ENCODE data around the gene EIF3M.

The EIF3M gene

DNA sequence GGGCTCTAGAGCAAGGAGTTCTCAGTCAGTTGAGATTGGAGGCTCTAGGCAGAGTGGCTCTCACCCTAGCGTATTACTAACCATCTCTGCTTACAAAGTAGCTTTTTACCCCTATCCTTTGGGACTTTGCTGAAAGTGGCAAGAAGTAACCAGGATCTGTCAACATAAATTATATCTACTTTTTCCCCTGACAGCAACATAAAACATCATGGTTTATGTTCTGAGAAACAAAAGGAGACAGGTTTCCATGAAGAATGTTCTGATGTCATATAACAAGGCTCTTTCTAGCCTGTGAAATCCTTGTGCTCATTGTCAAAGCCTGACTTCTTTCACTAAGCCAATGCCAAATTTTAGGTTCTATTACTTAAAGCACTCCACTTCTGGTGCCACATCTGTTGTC is 7.2 kb upstream of the EIF3M start:
- H3K9me3 ChIP-seq = no peaks in the 10 kb centered on the region
- no peak overlapping the region for H3K4me3 ChIP-seq
- no peak for DNase-seq
- H3K36me3 ChIP-seq = no peaks in the 10 kb centered on the region
- intact Hi-C loops (cut with DNase I; ENCODE audit: low total_unique reads) = no loop called here
- no peak overlapping the region for H3K27ac ChIP-seq
- H3K27me3 ChIP-seq = peaks cover 0 to 5% of the 10 kb centered on the region in 2 donors
- TF ChIP-seq, protein P1, sequence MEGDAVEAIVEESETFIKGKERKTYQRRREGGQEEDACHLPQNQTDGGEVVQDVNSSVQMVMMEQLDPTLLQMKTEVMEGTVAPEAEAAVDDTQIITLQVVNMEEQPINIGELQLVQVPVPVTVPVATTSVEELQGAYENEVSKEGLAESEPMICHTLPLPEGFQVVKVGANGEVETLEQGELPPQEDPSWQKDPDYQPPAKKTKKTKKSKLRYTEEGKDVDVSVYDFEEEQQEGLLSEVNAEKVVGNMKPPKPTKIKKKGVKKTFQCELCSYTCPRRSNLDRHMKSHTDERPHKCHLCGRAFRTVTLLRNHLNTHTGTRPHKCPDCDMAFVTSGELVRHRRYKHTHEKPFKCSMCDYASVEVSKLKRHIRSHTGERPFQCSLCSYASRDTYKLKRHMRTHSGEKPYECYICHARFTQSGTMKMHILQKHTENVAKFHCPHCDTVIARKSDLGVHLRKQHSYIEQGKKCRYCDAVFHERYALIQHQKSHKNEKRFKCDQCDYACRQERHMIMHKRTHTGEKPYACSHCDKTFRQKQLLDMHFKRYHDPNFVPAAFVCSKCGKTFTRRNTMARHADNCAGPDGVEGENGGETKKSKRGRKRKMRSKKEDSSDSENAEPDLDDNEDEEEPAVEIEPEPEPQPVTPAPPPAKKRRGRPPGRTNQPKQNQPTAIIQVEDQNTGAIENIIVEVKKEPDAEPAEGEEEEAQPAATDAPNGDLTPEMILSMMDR (IDR thresholded peaks at IDR 0.05) = no peak
- no peaks in the 10 kb centered on the region for H3K4me1 ChIP-seq

DNA sequence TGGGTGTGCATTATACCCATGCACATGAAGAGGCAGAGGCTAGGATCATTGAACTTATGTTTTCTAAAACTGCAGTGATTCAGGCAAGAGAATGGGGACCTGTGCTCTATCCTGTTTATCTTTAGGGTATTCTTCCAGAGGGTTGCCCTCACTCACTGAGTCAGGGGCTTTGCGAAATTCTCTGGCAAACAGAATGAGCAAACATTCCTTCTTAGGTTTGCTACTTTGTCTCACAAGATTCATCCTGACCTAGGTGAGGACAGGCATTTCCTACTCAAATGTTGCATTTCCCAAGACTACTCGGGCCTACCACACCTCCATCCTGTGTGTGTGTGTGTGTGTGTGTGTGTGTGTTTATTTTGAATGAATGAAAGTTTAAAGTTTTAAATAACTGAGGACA is 2.7 kb upstream of the EIF3M start:
- no peaks in the 10 kb centered on the region for H3K9me3 ChIP-seq
- TF ChIP-seq, protein P1 (IDR thresholded peaks at IDR 0.05) = no peak
- no peaks in the 10 kb centered on the region for H3K36me3 ChIP-seq
- intact Hi-C loops (cut with DNase I; ENCODE audit: low total_unique reads) = no loop called here
- no peak overlapping the region for H3K4me3 ChIP-seq
- no peak overlapping the region for H3K27ac ChIP-seq
- peaks cover 0 to 3% of the 10 kb centered on the region in 2 donors for H3K27me3 ChIP-seq
- DNase-seq = no peak
- H3K4me1 ChIP-seq = peaks cover 0 to 15% (median 10%) of the 10 kb centered on the region in 4 donors

DNA sequence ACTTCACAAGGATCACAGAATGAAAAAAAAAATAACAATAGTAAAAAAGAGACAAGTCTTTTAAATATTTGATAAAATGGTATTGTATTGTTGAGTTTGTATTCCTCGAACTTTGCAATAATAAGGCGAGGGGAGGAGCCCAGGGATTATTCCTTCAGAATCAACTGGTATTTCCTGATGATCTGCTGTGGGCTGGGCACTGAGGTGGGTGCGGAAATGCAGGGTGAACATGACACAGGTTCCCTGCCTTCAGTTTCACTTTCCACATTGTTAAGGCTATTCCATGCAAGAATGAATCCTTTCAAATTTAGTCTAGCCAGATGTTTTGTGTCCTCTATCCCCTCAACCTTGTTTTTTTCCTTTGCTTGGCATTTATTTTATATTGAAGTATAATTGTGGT is 2.1 kb upstream of the EIF3M start:
- Histone ChIP-seq H3K27me3 (peaks cover 0 to 3% of the 10 kb centered on the region in 2 donors), H3K36me3 (no peaks in the 10 kb centered on the region), H3K4me3 (no peak overlapping the region), H3K9me3 (no peaks in the 10 kb centered on the region), H3K27ac (no peak overlapping the region), H3K4me1 (peaks cover 0 to 21% (median 12%) of the 10 kb centered on the region in 4 donors)
- intact Hi-C loops (cut with DNase I; ENCODE audit: low total_unique reads) = no loop called here
- TF ChIP-seq, protein P1 (IDR thresholded peaks at IDR 0.05) = no peak
- no peak for DNase-seq

DNA sequence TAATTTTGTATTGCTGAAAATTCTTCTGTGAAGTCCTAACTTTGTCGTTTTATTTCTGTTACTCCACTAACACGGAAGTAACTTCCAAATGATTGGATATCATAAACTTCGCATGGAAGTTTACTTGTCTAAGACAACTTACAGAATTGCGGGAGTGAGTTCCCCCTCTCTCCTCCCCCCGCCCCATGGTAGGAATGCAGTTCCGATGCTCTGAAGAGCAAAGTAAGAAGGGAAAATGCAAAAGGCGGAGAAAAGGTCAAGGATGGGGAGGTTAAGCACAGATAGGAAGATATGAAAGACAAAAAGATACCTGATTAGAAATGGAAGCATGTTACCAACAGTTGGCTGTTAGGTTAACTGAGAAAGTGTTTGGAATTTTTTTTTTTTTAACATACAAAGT is 1.3 kb downstream of the EIF3M start:
- Histone ChIP-seq H3K27ac (no peak overlapping the region), H3K4me1 (peaks cover 0 to 22% (median 12%) of the 10 kb centered on the region in 4 donors), H3K4me3 (peak overlapping the region; percentile 89 to 98), H3K9me3 (no peaks in the 10 kb centered on the region), H3K36me3 (peaks cover 6 to 15% (median 14%) of the 10 kb centered on the region in 3 donors), H3K27me3 (no peaks in the 10 kb centered on the region)
- no peak for DNase-seq
- TF ChIP-seq, protein P1 (IDR thresholded peaks at IDR 0.05) = no peak
- intact Hi-C loops (cut with DNase I; ENCODE audit: low total_unique reads) = no loop called here

DNA sequence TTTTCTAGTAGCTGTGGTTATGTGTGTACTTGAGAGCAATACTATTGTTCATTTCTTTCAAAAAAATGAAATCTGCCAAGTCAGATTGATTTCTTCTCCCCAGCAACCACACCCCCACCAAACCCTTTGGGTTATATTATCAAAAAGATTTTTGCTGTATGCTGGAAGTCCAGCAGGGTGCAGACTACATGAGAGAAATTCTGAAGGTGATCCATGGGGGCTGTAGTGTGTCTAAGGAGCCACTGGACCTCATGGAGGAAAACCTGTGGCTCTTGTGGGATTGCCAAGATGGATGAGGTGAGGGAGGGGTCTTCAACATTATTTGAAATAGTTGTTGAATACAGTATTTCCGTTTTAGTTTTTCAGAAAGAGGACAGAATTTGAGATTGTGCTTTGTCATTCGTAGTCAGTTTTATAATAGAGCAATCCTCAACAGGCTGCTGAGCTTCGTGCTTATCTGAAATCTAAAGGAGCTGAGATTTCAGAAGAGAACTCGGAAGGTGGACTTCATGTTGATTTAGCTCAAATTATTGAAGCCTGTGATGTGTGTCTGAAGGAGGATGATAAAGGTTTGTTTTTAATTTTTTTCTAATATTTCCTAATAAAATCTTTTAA is 3.1 kb downstream of the EIF3M start:
- Histone ChIP-seq H3K4me3 (no peak overlapping the region), H3K27me3 (no peaks in the 10 kb centered on the region), H3K4me1 (peaks cover 0 to 22% (median 12%) of the 10 kb centered on the region in 4 donors), H3K9me3 (no peaks in the 10 kb centered on the region), H3K36me3 (peaks cover 22 to 32% (median 30%) of the 10 kb centered on the region in 3 donors), H3K27ac (no peak overlapping the region)
- no peak for DNase-seq
- TF ChIP-seq, protein P1 (IDR thresholded peaks at IDR 0.05) = no peak
- intact Hi-C loops (cut with DNase I; ENCODE audit: low total_unique reads) = no loop called here
